ENCODE data around the gene BLOC1S5.
A peak's percentile ranks its signal among the peaks of the same experiment; 100 is the strongest.

Gene BLOC1S5

DNA sequence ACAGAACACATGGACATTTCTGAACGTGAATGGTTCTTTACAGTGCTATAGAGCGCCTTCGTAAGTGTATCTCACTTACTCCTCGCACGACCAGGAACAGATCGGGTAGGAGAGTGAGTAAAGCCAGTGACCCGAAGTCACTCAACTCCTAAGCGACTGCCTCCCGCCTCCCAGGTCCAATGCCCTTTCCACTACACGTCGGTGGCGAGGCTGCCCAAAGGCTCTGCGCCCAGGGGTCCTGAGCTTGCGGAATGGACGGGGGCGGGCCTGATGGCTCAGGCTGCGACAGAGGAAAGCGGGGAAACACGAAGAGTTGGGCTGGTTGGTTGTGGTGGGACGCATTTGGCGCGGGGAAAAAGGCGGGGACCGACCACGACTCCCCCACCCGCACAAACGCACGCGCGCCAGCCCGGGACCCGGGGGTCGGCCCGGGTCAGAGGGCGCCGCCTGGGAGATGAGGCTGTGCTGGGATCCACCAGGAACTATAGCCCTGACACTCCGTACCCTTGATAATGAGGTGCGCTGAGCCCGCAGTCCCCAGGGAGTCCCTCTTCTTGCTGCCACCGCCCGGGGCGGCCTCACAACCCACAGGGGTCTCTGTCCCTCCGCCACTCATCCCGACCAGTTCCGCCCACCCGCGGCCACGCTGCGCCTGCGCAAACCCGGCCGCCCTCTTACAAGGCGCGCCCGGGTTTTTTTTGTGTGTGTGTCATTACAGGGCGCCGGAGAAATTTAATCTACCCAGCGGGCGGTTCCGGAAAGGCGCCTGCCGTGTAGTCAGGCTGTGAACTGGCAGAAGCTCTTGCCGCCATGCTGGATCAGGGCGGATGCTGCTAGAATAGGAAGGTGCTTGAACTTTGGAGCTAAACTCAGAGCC lies at the start of gene BLOC1S5:
BLOC1S5 (minus strand) TSS at position 629 of the 877 bp plus-strand sequence; CDS start at position 616, 13 bp downstream.
- peak; percentile 97 for DNase-seq (ENCODE audit: low read depth)

DNA sequence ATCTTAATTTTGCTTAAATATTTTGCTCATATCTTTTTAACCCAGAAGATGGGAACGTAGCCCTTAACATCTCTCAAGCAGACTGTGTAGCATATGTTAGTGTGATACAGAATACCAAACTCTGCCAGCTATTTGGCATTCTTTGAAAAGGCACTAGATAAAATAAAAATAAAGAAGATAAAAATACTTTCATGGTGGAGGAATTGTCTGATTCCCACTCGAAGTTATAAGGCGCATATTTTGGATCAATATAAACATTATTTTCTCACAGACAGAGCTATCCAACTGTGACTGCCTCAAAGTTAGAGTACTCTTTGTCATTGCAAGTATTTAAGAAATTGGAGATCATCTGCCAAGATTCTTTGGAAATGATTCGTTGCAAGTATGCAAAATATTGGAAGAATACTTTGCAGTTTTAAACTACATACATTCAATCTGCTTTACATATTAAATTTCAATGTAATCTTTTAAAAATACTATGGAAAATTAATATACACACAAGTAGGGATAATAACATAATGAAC lies 49.0 kb upstream of the BLOC1S5 start:
- DNase-seq (ENCODE audit: low read depth) = peak; percentile 55

- no peak for DNase-seq (ENCODE audit: low read depth)
Observed at GRCh38 chr6:8110725-8111124, 46.5 kb upstream of the BLOC1S5 start.

- no peak for DNase-seq (ENCODE audit: low read depth)
Observed at GRCh38 chr6:8110117-8110721, 46.0 kb upstream of the BLOC1S5 start.

DNA sequence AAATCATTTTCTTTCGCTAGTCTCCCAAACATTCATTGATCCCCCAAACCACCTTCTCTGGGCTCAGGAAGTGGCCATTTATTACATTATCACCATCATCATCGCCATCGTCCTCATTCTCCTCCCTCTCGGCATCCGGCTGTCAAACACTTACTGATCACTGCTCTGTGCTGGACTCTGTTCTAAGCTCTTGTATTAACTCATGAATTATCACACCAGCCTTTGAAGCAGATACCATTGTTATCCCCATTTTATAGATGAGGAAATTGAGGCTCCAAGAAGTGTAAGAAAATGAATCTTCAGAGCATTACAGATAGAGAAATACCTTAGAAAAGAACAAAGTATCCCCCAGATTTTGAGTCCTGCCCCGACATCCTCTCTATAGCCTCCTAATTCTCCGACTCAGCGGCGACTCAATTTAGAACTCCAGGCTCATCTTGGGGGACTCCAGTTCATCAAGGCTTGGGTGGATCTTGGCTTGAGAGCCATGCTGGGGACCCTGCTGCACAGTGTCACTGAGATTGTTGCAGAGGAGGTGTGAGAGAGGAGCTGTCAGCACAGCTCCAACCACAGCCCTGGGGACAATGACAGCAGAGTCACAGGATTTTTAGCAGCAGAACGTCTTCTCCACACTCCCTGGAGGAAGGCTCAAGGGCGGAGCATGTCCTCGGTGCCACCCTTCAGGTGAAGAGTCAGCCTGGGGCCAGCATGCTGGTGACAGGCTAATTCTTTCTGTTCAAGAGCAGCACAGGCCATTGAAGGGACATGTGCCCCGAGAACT lies 44.8 kb upstream of the BLOC1S5 start:
- no peak for DNase-seq (ENCODE audit: low read depth)

DNA sequence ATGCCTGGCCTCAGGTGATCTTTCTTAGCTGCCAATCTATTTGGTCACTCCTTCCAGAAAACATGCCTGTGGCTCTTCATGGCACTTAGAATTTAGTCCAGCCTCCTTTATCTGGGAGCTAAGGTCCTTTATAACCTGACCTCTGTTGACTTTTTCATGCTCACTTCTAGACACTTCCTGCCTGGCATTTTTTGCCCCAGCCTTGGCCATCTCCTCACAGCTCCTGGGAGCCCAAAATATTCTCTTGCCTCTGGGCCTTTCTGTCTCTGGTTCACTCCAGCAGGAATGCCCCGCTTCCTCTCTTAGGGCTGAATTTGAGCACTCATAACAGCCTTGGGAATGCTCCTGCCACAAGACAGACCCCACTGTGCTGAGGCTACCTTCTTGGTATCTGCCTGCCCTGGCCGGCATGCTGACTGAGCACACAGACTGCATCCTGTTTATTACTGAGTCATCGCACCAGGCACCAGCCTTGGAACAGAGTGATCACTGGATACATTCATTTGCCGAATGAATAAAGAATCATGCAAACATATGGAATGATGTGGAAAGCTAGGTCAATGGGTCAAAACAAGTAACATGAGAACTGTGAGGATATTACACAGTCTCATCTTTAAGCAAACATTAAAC lies 44.0 kb upstream of the BLOC1S5 start:
- peak; percentile 99 for DNase-seq (ENCODE audit: low read depth)

- no peak for DNase-seq (ENCODE audit: low read depth)
Observed at GRCh38 chr6:8105791-8106190, 41.6 kb upstream of the BLOC1S5 start.

DNA sequence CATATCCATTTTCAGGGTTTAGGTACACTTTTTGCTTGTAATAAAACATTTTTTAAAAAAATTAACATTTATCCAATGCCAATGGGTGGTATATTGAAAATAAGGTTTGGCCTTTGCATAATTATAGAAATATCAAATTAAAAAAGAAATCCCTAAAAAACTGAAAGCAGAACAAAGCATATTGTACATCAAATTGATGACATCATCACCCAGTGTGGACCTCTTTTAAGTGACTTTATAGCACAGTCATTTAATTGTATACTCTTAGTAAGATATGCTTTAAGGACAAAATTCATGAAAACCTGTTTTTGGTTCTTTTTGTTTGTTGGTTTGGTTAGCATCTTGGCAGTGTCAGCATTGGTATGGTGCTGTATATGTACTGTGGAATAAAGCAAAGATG lies 39.5 kb upstream of the BLOC1S5 start:
- DNase-seq (ENCODE audit: low read depth) = no peak

DNA sequence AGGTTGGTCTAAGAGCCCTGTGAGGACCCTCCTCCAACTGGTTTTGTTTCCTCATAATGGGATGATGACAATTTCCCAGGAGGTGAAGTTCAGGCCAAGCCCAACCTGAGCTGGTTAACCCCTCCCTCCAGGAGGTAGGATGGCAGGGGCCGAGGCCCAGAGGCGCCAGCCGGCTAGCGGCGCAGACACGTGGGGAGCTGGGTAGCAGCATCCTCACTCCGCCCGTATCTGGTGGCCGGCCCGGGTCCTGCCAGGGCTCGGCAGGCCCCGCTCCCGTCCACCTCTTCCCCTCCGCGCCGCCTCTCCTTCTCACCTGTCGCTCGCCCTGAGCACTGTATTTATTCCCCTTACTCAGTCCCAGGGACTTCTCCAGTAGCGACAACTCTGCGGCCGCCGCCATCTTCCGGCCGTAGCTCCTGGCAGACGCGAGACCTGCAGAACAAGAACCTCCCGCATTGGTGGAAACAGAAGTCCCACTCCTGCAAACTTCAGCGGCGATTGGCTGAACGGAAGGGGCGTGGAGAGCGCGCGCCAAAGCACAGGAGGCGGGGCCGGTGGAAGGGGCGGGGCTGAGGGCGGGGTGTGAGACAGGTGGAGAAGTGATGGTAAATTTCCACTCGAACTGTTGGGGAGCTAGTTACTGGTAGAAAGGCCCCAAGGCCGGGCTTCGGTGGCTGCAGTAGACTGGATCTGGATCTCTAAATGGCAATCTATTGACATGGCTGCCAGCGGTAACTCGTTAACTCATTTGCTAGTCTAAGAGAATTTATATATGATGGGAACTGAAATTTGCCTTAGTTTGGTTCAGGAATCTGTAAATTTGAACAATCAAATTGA lies 38.2 kb upstream of the BLOC1S5 start, which contains the start of gene EEF1E1:
EEF1E1 (minus strand) TSS at position 427 of the 837 bp plus-strand sequence; CDS start at position 400, 27 bp downstream.
- DNase-seq (ENCODE audit: low read depth) = peak; percentile 97

DNA sequence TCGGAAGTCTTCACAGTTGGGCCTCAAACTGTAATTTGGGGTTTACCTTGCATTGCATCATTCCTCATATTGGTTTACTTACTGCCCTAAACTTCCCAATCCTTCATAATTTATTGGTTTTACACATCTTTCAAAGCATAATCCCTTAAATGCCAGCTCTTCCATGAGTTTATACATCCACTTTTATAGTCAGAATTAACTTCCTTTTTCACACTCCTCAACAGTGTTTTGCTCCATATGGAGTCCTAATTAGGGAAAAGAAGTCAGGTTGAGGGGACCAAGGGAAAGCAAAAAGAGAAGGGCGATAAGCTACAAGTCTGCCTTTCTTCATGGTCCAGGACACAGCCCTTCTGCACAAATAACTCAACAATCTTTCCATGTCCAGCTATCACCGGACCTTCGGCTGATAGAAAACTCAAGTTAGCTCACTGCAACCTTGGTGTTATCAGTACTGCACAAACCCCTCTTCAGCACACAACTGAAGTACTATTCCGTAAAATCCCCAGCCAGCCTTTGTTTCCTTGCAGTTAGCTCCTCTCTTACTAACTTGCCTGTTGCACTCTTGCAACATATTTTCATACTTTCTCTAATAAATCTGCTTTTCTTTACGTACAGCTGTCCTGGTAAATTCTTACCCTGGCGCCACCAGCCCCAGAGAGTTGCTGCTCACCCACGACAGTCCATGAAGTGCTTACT lies 36.1 kb upstream of the BLOC1S5 start:
- no peak for DNase-seq (ENCODE audit: low read depth)

DNA sequence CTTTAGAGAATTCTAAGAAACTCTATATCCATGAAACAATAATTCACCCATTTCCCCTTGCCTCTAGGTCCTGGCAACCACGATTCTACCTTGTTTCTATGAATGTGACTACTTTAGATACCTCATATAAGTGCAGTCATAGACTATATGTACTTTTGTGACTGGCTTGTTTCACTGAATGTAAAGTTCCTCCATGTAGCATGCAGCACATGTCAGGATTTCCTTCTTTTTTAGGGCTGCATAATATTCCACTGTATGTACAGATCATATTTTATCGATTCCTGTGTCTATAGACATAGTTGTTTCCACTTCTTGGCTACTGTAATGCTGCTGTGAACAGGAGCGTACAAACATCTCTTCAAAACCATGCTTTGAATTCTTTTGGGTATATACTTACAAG lies 26.5 kb upstream of the BLOC1S5 start:
- no peak for DNase-seq (ENCODE audit: low read depth)

GRCh38 chr6:8088886-8089285 lies 24.7 kb upstream of the BLOC1S5 start:
- DNase-seq (ENCODE audit: low read depth) = peak; percentile 39

DNA sequence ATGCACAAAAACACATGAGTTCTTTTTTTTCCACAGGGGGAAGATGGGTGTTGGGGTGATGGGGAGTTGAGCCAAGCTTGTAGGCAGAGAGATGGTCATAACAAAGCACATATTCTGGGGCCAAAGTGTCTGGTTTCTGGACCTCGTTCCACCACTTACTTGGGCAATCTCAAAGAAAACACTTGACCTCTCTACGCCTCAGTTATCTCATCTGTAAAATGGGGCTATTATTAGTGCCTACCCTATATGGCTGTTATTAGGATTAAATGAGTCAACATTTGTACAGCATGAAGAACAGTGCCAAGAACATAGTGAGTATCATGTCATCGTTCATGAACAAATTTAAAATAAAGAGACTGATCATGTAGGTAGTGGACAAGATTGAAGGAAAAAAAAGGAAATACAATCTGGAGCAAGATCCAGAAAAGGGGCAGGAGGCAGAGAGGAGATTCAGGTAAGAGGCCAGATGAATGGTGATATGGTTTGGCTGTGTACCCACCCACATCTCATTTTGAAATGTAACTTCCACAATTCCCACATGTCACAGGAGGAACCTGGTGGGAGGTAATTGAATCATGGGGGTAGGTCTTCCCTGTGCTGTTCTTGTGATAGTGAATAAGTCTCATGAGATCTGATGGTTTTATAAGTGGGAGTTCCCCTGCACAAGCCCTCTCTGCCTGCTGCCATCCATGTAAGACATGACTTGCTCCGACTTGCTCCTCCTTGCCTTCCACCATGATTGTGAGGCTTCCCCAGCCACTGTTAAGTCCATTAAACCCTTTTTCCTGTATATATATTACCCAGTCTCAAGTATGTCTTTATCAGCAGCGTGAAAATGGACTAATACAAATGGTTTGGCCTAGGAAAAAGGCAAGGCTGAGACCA lies 23.9 kb upstream of the BLOC1S5 start:
- no peak for DNase-seq (ENCODE audit: low read depth)

GRCh38 chr6:8086755-8087306 lies 22.6 kb upstream of the BLOC1S5 start:
- no peak for DNase-seq (ENCODE audit: low read depth)

DNA sequence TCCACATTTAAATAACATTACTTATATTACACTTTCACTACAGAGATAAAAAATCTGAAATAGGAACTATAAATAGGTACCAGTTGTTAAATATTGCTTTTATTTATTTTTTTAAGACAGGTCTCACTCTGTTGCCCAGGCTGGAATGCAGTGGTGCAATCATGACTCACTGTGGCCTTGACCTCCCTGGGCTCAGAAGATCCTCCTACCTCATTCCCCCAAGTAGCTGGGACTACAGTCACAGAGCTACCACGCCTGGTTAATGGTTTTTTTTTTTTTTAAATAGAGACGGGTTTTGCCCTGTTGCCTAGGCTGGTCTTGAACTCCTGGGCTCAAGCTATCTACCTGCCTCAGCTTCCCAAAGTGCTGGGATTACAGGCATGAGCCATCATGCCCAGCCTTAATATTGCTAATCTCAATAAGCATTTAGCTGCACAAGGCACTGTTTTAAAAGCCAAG lies 20.9 kb upstream of the BLOC1S5 start:
- peak; percentile 96 for DNase-seq (ENCODE audit: low read depth)

DNA sequence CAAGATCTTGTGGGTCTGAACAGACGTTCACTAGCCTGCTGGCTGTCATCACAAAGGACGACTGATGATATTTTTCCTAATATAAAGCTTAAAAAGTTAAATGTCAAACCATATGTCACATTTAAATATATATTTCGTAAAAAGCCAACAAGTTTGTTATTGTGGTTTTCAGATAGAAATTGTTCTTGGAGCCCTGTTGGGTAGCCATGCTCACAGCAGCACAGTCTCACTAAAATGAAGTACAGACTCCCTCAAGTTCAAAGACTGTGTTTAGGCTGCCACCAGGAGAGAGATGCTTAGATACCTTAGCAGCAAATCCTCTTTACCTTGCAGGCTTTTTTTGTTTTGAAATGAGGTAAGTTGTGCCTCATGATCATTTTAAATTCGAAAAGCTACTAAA lies 20.4 kb upstream of the BLOC1S5 start:
- peak; percentile 55 for DNase-seq (ENCODE audit: low read depth)

- DNase-seq (ENCODE audit: low read depth) = peak; percentile 96
Observed at GRCh38 chr6:8082954-8083858, 19.0 kb upstream of the BLOC1S5 start.

DNA sequence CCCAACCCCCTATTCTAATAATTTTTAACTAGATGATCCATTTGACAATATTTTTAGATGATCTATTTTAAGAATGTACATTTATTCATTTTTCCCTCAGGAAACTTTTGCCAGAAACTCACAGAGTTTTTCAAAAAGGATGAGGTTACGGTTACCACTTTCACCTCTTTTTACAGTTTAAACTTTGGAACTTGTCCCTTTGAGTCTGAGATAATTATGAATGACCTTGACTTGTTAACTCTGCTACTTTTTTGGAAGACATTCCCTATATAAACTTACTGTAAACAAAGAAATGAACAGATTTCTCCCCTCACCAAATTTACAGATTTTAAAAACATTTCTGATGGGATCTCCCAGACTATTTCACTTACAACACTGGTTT lies 18.4 kb upstream of the BLOC1S5 start:
- DNase-seq (ENCODE audit: low read depth) = no peak
